ENCODE measurements around the gene PRG2.

Gene PRG2

GRCh38 chr11:57390535-57390934, at the start of gene PRG2:
TSS of gene PRG2 (minus strand) at chr11:57390650. CDS start at chr11:57389944, 706 bp downstream.
- in situ Hi-C loops (cut with MboI; ENCODE audit: low sequenced_read_pairs), result no loop called here

GRCh38 chr11:57439786-57440185, 49.3 kb upstream of the PRG2 start:
- in situ Hi-C loops (cut with MboI; ENCODE audit: low sequenced_read_pairs), result no loop called here

- in situ Hi-C loops (cut with MboI; ENCODE audit: low sequenced_read_pairs), result no loop called here
Observed at GRCh38 chr11:57438345-57439285, 48.2 kb upstream of the PRG2 start.

DNA sequence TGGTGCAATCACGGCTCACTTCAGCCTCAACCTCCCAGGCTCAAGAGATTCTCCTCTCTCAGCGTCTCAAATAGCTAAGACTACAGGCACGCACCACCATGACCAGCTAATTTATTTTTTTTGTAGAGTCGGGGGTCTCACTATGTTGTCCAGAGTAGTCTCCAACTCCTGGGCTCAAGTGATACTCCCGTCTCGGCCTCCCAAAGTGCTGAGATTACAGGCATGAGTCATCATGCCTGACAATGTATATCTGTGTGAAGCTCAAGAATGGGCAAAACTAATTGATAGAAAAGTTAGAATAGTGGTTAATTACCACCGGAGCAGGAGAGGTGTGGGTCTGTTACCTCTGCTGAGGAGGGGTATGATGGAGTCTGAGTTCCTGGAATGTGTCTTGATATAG, 45.6 kb upstream of the PRG2 start:
- in situ Hi-C loops (cut with MboI; ENCODE audit: low sequenced_read_pairs), result no loop called here

- in situ Hi-C loops (cut with MboI; ENCODE audit: low sequenced_read_pairs), result no loop called here
Observed at GRCh38 chr11:57434640-57435546, 44.4 kb upstream of the PRG2 start.

DNA sequence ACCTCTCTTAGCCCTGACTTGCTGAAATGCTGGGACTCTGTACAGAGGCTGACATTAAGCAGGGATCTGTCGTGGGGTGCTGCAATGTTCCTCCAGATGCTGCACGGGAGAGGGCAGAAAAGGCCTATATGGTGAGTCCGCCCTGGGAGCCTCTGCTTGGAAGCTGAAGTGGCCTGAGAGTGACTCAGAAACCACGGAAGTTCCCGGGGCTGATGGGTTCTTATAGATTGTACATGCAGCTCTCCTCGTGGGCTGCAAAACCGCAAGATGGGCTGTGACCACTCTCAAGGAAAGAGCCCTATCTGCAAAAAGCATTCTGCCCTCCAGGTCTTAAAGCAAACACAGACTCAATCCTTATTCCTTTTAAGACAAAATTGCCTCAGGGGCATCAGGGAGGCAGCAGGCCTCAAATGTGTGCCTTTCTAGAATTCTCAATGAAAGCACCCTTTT, 42.3 kb upstream of the PRG2 start:
- in situ Hi-C loops (cut with MboI; ENCODE audit: low sequenced_read_pairs), result no loop called here

DNA sequence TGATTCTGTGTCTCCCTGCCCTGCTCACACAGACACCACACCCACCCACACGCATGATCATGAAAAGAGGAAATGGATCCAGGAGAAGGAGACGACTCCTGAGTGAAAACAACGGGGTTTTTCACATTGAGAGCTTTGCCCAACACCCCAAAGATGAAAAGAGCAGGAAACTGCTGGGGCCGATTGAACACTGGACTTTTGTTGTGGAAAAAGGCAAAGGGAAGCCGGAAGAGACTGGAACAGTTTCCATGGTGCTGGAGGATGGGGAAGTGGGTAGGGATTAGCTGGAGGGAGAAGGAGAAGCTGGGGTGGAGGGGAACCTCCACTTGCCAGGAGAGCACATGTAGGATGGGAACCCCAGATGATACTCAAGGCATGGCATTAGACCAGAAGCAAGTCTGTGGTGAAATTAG, 41.7 kb upstream of the PRG2 start:
- in situ Hi-C loops (cut with MboI; ENCODE audit: low sequenced_read_pairs), result no loop called here

DNA sequence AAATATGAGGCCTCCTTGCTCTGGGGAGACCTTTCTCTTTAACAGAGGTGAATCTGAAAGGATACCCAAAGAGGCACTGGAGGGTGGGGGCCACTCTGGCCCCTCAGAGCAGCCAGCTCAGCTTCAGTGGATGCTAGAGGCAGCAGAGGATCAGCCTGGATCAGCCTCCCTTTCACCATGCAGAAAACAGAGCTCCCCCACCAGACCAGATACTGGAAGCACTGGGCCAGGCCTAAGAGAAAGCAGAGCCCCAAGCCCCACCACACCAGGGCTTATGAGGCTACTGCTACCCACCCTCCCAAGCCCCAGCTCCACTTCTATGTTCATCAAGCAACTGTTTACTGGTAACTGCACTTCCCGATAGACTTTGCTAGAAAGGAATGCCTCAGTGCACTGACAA, 40.5 kb upstream of the PRG2 start:
- in situ Hi-C loops (cut with MboI; ENCODE audit: low sequenced_read_pairs), result no loop called here

DNA sequence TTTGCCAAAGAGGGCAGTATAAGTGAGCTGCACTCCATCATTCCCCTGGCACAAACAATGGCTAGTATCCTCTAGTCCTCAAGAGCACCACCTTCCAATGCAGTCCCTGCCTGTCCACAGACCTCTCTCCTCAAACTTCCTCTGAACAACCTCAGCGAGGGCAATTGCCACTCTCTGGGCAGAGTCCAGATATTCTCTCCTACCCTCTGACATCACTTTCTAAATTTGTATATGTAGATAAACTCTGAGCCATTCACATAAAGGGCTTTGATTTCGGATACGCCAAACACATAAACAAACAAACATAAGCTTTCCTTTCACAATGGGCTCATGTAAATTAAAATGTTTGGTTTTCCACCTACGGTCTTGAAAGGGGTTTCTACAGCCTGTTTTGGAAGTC, 39.5 kb upstream of the PRG2 start:
- in situ Hi-C loops (cut with MboI; ENCODE audit: low sequenced_read_pairs), result no loop called here

DNA sequence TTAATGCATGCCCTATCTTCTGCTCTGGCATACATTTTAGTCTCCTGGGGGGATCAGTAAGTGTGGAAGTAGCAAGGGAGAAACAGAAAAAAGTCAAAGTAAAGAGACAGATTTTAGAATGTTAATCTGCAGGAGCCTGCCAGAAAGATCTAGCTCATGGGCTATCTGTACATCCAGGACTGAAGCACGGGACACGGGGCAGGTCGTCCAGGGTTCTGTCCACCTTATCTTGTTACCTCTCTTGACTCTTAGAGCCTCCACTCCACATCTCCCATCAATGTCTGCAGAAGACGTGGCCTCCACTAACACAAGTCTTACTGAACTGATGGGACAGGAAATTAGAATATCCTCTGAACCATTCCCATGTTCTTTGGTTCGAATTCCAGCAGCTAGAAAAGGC, 38.2 kb upstream of the PRG2 start:
- in situ Hi-C loops (cut with MboI; ENCODE audit: low sequenced_read_pairs), result no loop called here

- in situ Hi-C loops (cut with MboI; ENCODE audit: low sequenced_read_pairs), result no loop called here
Observed at GRCh38 chr11:57427727-57428082, 37.3 kb upstream of the PRG2 start.

GRCh38 chr11:57426929-57427726, 36.7 kb upstream of the PRG2 start, which contains the start of gene SLC43A3:
TSS of gene SLC43A3 (minus strand) at chr11:57427121. CDS start at chr11:57426172, 949 bp downstream.
- in situ Hi-C loops (cut with MboI; ENCODE audit: low sequenced_read_pairs), result no loop called here

GRCh38 chr11:57426439-57426928, 36.0 kb upstream of the PRG2 start:
- in situ Hi-C loops (cut with MboI; ENCODE audit: low sequenced_read_pairs), result no loop called here

DNA sequence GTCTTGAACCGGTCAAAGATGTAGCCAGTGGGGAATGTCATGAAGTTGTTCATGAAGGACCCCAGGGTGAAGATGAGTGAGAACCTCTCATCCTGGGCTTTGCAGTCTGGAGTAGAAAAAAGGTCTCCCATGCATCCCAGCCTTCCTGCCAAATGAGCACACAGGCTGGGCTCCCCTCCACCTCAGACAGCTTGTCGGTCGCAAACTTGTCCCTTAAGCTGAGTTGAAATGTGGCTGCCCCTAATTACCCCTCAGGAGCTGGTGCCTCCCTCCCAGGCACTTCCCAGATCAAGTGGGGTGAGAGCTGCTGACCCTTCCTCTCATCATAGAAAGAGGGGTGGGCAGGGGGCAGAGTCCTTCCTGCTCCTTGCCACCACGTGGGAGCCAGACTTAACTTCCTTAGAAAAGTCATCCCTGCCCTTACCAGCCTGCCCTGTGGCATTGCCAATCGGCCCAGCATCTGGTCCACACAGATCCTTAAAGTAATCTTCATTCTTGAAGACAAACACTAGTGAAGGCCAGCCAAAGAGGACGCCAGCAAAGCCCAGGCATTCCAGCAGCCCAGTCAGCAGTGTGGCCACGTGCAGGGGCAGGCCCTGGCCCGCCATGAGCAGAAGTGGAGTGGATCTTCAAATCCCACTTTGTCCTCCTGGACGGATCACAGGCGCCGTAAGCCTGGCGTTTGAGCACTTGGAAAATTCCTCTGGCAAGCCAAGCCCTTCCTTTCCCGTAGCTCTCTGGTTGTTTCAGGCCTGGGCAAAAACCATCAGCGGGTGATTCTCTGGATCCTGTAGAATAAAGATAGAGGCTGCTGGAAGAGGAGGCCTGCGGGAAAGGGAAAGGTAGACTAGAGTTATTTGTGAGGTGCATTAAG, 35.4 kb upstream of the PRG2 start:
- in situ Hi-C loops (cut with MboI; ENCODE audit: low sequenced_read_pairs), result no loop called here

DNA sequence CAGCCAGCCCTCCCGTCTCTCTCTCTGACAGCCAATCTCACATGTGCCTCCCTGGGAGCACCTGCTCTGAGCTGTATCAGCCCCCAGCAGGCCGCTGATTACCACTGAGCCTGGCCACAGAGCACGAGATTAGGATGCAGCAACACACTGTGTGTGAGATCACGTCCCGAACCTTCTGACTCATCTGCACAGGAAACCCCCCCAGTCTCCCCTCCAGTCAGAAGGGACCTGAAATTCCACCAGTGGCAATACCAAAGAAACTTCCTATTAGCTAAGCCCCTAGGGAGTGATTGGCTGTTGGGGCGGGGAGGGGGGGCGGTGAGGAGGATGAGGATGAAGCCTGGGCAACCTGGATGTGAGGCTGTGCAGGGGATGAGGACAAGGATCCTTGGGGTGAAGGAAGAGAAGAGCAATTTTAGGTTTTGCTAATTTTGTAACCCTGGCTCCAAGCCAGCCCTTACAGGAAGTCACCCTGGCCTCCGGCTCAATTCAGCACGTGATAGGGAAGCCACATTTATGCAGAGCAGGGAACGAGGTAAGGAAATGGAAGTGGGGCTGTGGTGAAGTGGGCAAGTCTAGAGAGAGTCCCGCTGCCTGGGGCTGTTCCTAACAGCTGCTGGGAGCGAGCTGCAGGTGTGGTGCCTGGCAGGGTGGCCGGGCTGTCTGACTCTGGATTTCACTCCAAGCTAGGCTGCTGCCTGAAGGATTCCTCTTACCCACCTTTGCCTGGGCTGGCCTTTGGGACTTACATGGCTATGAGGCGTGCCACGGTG, 34.5 kb upstream of the PRG2 start:
- in situ Hi-C loops (cut with MboI; ENCODE audit: low sequenced_read_pairs), result no loop called here

GRCh38 chr11:57424137-57424791, 33.8 kb upstream of the PRG2 start:
- in situ Hi-C loops (cut with MboI; ENCODE audit: low sequenced_read_pairs), result no loop called here

- in situ Hi-C loops (cut with MboI; ENCODE audit: low sequenced_read_pairs), result no loop called here
Observed at GRCh38 chr11:57422669-57423068, 32.2 kb upstream of the PRG2 start.

DNA sequence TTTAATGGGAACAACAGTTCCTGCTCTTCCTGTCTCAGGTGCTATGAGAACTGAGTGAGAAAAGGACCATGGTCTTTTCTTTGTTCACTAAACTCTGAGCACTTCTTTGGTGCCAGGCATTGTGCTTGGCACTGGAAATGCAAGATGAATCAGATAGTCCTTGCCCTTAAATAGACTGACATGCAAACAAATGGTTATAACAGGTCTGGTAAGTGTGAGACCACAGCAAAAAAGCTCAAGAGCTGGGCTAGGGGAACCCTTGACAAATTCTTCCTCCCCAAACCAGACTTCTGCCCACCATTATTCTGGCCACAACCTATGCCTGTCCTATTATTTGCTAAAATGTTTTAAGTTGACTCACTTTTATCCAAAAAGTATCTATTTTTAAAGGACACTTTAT, 31.4 kb upstream of the PRG2 start:
- in situ Hi-C loops (cut with MboI; ENCODE audit: low sequenced_read_pairs), result no loop called here

Measured in HL-60/S4 (cell line).